Measurements from ENCODE around the gene POLA1. TPM values are rescaled to one million over a fixed set of nuclear protein-coding genes. Genes with fewer than 3 reads are reported as not detected.
A peak's percentile ranks its signal among the peaks of the same experiment; 100 is the strongest.

POLA1 gene
- total RNA-seq, 1 donor from 2014 or later = 80.4 TPM

GRCh38 chrX:25026576-25026975 lies 332.9 kb downstream of the POLA1 start:
- Histone ChIP-seq H3K9me3 (ENCODE audit: low read depth) (no peaks in the 10 kb centered on the region), H3F3A (ENCODE audit: low read depth) (peaks cover 15% of the 10 kb centered on the region), H3K27me3 (peaks cover 49% of the 10 kb centered on the region), H2AFZ (replicated peaks) (no peak overlapping the region), H3K4me1 (peaks cover 40% of the 10 kb centered on the region), H3K36me3 (no peaks in the 10 kb centered on the region), H4K20me1 (ENCODE audit: low read depth) (no peaks in the 10 kb centered on the region), H3K4me2 (peak overlapping the region; percentile 35), H3K9ac (no peak overlapping the region), H3K79me2 (ENCODE audit: low read depth) (no peaks in the 10 kb centered on the region), H3K27ac (no peak overlapping the region), H3K4me3 (no peak overlapping the region)
- H3K4me3 Mint-ChIP-seq = no peak overlapping the region
- peaks cover 42% of the 10 kb centered on the region for H3K27me3 Mint-ChIP-seq (ENCODE audit: insufficient read depth, low read depth)
- H3K9me3 Mint-ChIP-seq = no peaks in the 10 kb centered on the region
- H3K36me3 Mint-ChIP-seq = no peaks in the 10 kb centered on the region
- H3K27ac Mint-ChIP-seq = no peak overlapping the region
- peaks cover 5% of the 10 kb centered on the region for H3K4me1 Mint-ChIP-seq
- DNase-seq (ENCODE audit: low spot score) = no peak
- TF ChIP-seq CTCF (IDR thresholded peaks at IDR 0.05) (no peak), EZH2 (IDR thresholded peaks at IDR 0.05) (no peak), EZH2phosphoT487 (IDR thresholded peaks at IDR 0.05) (no peak)

GRCh38 chrX:25028726-25029125 lies 335.0 kb downstream of the POLA1 start:
- peaks cover 21% of the 10 kb centered on the region for H3K4me1 ChIP-seq
- no peak for TF ChIP-seq EZH2 (IDR thresholded peaks at IDR 0.05)
- no peak for TF ChIP-seq CTCF (IDR thresholded peaks at IDR 0.05)
- no peak for TF ChIP-seq EZH2phosphoT487 (IDR thresholded peaks at IDR 0.05)
- H3K4me3 ChIP-seq = no peak overlapping the region
- H3F3A ChIP-seq (ENCODE audit: low read depth) = peaks cover 2% of the 10 kb centered on the region
- H3K27ac ChIP-seq = no peak overlapping the region
- Mint-ChIP-seq H3K27me3 (ENCODE audit: insufficient read depth, low read depth) (peaks cover 24% of the 10 kb centered on the region), H3K4me1 (no peaks in the 10 kb centered on the region), H3K36me3 (no peaks in the 10 kb centered on the region), H3K9me3 (no peaks in the 10 kb centered on the region), H3K27ac (no peak overlapping the region), H3K4me3 (no peak overlapping the region)
- H3K27me3 ChIP-seq = peaks cover 28% of the 10 kb centered on the region
- H3K9me3 ChIP-seq (ENCODE audit: low read depth) = no peaks in the 10 kb centered on the region
- no peak overlapping the region for H2AFZ ChIP-seq (replicated peaks)
- H4K20me1 ChIP-seq (ENCODE audit: low read depth) = no peaks in the 10 kb centered on the region
- DNase-seq (ENCODE audit: low spot score) = no peak
- no peaks in the 10 kb centered on the region for H3K79me2 ChIP-seq (ENCODE audit: low read depth)
- no peaks in the 10 kb centered on the region for H3K36me3 ChIP-seq
- no peak overlapping the region for H3K4me2 ChIP-seq
- H3K9ac ChIP-seq = no peak overlapping the region

GRCh38 chrX:25029288-25029825 lies 335.6 kb downstream of the POLA1 start:
- Histone ChIP-seq H2AFZ (replicated peaks) (no peak overlapping the region), H3K36me3 (no peaks in the 10 kb centered on the region), H3K4me2 (no peak overlapping the region), H3K9me3 (ENCODE audit: low read depth) (no peaks in the 10 kb centered on the region), H3K27ac (no peak overlapping the region), H4K20me1 (ENCODE audit: low read depth) (no peaks in the 10 kb centered on the region), H3K27me3 (peaks cover 22% of the 10 kb centered on the region), H3K4me1 (peaks cover 18% of the 10 kb centered on the region), H3K9ac (no peak overlapping the region), H3K79me2 (ENCODE audit: low read depth) (no peaks in the 10 kb centered on the region), H3K4me3 (no peak overlapping the region), H3F3A (ENCODE audit: low read depth) (no peaks in the 10 kb centered on the region)
- peaks cover 17% of the 10 kb centered on the region for H3K27me3 Mint-ChIP-seq (ENCODE audit: insufficient read depth, low read depth)
- no peak for DNase-seq (ENCODE audit: low spot score)
- H3K27ac Mint-ChIP-seq = no peak overlapping the region
- no peaks in the 10 kb centered on the region for H3K4me1 Mint-ChIP-seq
- H3K9me3 Mint-ChIP-seq = no peaks in the 10 kb centered on the region
- H3K4me3 Mint-ChIP-seq = no peak overlapping the region
- no peaks in the 10 kb centered on the region for H3K36me3 Mint-ChIP-seq
- no peak for TF ChIP-seq CTCF (IDR thresholded peaks at IDR 0.05)
- no peak for TF ChIP-seq EZH2 (IDR thresholded peaks at IDR 0.05)
- TF ChIP-seq EZH2phosphoT487 (IDR thresholded peaks at IDR 0.05) = no peak

Data from neural progenitor cell (in vitro differentiated cells).